Measurements from ENCODE around the gene SH2D1A. TPM values are rescaled to one million over a fixed set of nuclear protein-coding genes. Genes with fewer than 3 reads are reported as not detected.
"Not testable (repeated sequence)": the region's sequence is repeated elsewhere in the genome, so short reads cannot be mapped to it uniquely, and the experiment has no call there.

The SH2D1A gene
- total RNA-seq, 1 donor from 2014 or later = 0.16 TPM

- no peak for ATAC-seq
Measured at GRCh38 chrX:124358800-124359383, 12.5 kb downstream of the SH2D1A start.

- ATAC-seq = no peak
Measured at GRCh38 chrX:124362072-124362471, 15.7 kb downstream of the SH2D1A start.

GRCh38 chrX:124362761-124363160 is 16.4 kb downstream of the SH2D1A start:
- no peak for ATAC-seq

DNA sequence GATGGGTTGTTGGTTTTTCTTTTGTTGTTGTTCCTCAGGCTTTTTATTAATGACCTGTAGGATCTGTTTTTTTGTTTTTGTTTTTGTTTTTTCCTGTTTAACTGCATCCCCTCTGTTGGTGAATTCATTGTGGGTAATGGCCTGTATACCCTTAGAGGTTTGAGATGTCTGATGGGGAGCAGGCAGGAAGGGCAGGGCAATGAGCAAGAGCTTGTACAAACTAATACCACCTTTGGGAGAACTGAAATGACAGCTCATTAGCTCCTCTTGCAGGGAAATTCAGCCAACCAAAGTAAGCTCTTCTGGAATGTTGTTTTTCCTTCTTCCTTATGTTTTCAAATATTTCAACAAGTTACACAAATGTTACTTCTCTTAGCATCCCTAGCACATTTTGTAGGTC is 23.4 kb downstream of the SH2D1A start:
- no peak for ATAC-seq

DNA sequence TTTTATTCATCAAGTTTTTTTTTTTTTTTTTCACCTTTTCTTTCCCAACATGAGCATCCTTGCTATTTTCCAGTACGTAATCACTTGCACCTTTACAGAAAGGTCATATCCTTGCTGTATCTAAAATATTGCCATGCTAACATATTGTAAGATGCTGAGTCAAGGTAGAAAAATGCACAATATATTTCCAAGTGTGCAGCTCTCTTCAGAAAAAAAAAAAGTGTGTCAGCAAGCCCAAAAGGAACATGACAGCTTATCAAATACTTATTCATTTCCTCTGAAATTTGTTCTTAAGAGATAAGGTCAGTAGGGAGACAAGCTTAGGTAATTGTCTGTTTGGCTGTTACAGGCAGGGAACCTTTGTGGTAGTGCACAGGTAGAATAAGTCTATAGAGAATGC is 27.0 kb downstream of the SH2D1A start:
- no peak for ATAC-seq

DNA sequence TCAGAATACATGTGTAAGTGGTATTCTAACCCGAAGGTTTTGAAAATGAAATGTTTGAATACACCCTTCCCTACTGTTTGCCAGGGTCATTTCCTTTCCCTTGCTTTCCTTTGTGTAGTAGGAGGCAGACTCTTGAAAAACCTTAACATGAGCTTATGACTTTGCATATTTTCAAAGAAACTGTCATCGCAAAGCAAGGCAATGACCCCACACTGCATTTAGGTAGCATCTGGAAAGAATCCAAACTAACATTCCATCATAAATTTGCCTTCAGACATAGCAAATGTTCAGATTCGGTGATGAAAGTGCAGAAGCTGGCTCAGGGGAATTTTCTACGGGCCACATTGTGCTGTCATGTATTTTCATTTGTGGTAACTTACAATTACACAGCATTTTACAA is 32.3 kb downstream of the SH2D1A start:
- no peak for ATAC-seq

GRCh38 chrX:124383354-124383753 is 37.0 kb downstream of the SH2D1A start:
- ATAC-seq = no peak

- no peak for ATAC-seq
Measured at GRCh38 chrX:124386401-124386800, 40.0 kb downstream of the SH2D1A start.

- peak; percentile 52 for ATAC-seq
Measured at GRCh38 chrX:124388562-124388961, 42.2 kb downstream of the SH2D1A start.

DNA sequence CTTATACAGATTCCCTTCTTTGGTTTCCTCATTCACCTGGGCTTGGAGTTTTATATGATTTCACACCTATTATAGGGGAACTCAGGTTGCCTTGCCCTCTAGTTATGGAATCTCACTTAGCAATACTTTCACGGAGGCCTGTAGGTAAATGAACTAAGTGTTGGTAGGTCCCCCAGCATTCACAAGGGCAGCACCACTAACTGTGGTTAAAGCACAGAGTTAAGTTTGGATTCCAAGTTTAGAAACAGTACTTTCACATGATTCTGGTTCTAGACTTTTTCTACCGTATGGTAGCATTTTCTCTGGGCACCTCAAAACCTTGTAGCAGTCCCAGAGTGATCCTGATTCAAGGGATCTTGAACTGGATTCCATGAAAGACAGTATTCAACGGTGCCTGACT is 46.4 kb downstream of the SH2D1A start:
- no peak for ATAC-seq

DNA sequence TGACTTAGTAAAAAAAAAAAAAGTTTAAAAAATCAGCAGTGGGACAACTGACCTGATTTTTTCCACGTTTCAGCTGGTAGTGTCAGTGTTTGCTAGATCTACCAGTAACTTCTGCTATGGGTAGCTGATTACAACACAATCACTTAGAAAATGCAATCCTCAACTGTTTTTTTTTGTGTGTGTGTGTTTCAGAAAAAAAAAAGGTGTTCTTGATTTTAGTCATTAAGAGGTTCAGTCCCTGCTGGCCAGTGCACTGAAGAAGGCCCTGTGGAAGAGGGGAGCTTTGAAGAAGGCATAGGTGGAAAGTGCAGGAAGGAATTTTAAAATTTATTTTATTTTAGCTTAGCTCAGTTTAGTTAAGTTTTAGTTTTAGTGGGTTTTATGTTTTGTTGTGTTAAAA is 46.9 kb downstream of the SH2D1A start:
- no peak for ATAC-seq

GRCh38 chrX:124393659-124394058 is 47.3 kb downstream of the SH2D1A start:
- no peak for ATAC-seq

DNA sequence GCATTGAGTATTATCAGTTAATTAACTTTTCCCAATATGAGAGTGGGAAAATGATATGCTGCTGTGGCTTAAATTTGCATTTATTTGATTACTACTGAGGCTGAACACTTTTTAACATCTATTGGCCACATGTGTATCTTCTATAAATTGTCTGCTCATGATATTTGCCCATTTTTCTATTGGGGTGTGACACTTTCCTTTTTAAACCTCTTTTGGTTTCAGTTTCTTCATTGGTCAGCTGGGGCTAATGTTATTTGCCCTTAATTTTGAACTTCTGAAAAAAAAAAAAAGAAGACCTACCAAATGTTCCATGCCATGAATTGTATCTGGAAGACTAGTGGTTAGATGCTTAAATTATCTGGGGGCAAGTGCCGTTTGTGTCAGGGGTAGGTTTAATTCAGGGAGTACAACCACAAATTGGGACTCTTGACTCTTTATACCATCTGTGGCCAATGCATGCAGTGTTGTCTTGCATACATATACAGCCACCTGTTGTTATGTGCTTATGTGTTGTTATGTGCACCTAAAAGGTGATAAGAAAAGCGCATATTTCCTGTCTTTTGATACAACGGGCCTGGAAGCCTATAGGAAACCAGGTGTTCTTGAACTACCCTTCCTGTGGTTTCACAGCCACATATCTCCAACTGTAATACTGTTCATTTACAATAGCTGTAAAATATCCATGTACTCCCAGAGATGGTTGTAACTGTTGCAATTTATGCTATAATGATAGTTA is 49.0 kb downstream of the SH2D1A start:
- no peak for ATAC-seq

- no peak for ATAC-seq
Measured at GRCh38 chrX:124401696-124402095, 55.3 kb downstream of the SH2D1A start.

- no peak for ATAC-seq
Measured at GRCh38 chrX:124405868-124406267, 59.5 kb downstream of the SH2D1A start.

GRCh38 chrX:124406294-124407014 is 60.1 kb downstream of the SH2D1A start:
- ATAC-seq = peak; percentile 97

GRCh38 chrX:124407226-124407625 is 60.9 kb downstream of the SH2D1A start:
- no peak for ATAC-seq

DNA sequence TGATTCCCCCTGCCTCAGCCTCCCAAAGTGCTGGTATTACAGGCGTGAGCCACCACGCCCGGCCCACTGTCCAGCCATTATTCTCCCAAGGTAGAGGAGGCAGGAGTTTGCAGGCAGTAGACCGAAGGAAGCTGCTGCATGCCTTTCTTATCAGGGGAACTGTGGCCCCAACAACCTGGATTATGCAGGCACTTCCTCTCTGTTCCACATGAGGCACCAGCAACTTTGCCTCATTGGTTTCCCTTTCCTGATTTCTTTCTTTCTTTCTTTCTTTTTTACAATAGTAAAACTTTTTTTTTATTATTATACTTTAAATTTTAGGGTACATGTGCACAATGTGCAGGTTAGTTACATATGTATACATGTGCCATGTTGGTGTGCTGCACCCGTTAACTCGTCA is 62.0 kb downstream of the SH2D1A start:
- not testable (repeated sequence) for ATAC-seq

- ATAC-seq = no peak
Measured at GRCh38 chrX:124413244-124413643, 66.9 kb downstream of the SH2D1A start.

GRCh38 chrX:124414281-124414680 is 67.9 kb downstream of the SH2D1A start:
- no peak for ATAC-seq

DNA sequence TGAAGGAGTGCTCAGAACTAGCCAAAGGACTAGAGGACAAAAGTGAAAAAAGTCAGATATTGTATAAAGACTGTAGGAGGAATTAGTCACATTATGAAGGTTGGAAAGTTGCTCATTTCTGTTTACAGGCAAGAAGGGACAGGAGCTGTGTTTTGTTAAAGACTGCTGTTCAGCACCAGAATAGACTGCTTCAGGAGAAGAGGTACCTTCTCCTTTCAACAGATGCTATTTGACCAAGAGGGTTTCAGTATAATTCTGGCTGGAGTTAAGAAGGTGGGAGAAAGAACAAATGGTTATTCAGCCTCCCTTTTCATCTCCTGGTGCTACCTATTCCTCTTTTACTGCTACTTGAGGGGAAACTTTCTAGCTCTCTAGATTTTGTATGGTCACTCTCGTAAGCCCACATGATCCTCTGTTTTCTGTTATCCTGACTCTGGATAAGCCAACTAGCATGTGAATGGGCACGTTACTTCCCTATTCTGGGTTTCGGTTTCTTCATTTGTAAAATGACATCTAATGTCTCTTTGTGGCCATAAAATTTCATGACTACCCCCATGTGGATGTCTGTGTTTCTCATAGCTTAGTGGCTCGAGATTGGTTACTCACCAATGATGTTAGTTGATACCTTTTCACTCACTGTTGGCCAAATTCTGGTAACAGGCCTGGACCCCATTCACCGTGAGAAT is 68.9 kb downstream of the SH2D1A start:
- no peak for ATAC-seq

GRCh38 chrX:124421898-124422655 is 75.7 kb downstream of the SH2D1A start:
- no peak for ATAC-seq
